ENCODE measurements around the gene RANBP10.

RANBP10 gene

DNA sequence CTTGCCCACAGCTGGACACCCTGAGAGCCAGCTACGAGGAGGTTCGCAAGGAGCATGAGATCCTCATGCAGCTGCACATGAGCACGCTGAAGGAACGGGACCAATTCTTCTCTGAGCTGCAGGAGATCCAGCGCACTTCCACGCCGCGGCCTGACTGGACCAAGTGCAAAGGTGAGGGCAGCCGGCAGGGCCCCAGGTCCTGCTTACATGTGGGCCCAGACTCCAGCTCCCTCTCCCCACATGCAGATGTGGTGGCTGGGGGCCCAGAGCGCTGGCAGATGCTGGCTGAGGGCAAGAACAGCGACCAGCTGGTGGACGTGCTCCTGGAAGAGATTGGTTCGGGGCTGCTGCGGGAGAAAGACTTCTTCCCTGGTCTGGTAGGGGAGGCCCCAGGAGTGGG lies 19.5 kb upstream of the RANBP10 start:
- no peak for DNase-seq (ENCODE audit: low read depth)

DNA sequence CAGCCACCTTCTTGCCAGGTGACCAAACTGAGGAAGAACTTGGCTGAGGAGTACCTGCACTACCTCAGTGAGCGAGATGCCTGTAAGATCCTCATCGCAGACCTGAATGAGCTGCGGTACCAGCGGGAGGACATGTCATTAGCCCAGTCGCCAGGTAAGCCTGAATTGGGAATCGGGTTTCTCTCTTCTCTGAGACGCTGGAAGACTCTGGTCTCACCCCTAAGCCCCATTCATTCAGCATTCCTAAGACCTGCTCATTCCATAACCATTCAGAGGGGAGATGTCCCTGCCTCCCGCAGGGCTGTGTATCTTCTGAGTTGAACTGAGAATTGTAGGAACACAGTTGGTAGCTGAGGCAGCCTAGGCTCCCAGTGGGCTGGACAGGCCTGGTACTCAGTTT lies 18.8 kb upstream of the RANBP10 start:
- no peak for DNase-seq (ENCODE audit: low read depth)

DNA sequence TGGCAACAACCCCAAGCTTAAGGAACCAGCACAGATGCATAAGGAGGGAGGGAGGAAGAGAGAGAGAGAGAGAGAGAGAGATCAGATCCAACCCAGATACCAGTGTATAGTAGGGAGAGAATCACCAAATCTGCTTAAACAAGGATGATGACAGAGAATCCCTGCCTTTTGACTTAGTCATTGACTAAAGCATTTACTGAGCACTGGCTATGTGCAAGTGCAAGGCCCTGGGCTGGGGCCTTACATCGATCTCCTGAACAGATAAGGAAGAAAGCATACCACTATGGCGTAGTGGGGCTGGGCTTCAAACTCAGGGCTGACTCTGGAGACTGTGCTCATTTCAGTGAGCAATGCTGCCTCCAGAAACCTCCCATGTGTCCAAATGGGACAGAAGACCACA lies 16.2 kb upstream of the RANBP10 start:
- no peak for DNase-seq (ENCODE audit: low read depth)

DNA sequence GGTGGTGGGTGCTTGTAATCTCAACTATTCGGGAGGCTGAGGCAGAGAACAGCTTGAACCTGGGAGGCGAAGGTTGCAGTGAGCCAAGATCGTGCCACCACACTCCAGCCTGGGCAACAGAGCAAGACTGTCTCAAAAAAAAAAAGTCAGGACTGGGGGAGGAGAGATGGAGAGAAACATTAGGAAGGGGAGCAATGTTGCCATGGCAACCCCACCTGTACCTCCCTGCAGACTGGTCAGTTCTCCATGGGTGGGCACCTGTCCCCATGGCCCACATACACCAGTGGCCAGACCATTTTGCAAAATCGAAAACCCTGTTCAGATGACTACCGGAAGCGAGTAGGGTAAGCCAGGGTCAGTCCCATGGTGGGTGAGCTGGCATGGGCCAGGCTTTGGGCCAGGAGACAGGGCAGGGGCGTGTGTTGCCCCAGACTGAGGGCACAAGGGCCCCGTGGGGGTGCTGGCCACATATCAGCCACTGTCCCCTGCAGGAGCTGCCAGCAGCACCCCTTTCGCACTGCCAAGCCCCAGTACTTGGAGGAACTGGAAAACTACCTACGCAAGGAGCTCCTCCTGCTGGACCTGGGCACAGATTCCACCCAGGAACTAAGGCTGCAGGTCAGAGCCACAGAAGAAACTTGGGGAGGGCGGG lies 14.4 kb upstream of the RANBP10 start:
- DNase-seq (ENCODE audit: low read depth): no peak

DNA sequence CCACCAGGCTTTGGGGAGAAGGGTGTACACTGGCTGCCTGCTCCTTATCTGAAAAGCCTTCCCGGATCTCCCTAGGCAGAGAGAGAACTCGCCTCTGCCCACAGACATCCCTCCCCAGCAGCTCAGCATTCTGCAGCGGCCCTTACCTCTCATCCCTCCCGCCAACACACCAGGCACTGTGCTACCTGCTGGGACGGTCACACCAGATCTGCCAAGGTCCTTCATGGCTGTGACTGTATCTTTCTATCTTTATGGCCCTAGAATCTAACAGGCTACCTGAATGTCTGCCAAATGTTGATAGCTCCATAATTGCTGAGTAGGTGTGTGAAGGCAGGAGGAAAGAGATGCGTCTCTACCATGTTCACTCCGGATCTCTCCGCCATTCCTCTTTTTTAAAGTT lies 8.2 kb upstream of the RANBP10 start:
- DNase-seq (ENCODE audit: low read depth): no peak

GRCh38 chr16:67811899-67812298 lies 5.5 kb upstream of the RANBP10 start:
- DNase-seq (ENCODE audit: low read depth): no peak

DNA sequence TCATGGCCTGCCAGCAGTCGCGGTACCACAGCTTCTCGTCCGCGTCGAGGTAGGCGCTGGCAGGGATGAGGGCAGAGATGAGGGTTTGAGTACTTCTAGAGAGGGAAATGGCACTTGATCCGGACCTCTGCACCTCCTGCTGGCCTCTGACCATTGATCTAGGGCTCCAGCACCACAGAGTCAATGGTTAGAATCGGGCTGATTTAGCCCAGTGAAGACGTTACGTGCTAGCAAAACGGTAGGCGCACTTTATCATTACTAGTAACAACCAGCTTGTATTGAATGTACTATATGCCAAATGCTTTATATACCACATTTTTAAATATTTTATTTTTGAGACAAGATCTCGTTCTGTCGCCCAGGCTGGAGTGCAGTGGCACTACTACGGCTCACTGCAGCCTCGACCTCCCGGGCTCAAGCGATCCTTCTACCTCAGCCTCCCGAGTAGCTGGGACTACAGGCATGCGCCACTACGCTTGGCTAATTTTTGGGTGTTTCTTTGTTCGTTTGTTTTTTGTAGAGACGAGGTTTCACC lies 855 bp upstream of the RANBP10 start:
- DNase-seq (ENCODE audit: low read depth): no peak

- no peak for DNase-seq (ENCODE audit: low read depth)
These were observed 487 bp downstream of the RANBP10 start for GRCh38 chr16:67805718-67806427.

DNA sequence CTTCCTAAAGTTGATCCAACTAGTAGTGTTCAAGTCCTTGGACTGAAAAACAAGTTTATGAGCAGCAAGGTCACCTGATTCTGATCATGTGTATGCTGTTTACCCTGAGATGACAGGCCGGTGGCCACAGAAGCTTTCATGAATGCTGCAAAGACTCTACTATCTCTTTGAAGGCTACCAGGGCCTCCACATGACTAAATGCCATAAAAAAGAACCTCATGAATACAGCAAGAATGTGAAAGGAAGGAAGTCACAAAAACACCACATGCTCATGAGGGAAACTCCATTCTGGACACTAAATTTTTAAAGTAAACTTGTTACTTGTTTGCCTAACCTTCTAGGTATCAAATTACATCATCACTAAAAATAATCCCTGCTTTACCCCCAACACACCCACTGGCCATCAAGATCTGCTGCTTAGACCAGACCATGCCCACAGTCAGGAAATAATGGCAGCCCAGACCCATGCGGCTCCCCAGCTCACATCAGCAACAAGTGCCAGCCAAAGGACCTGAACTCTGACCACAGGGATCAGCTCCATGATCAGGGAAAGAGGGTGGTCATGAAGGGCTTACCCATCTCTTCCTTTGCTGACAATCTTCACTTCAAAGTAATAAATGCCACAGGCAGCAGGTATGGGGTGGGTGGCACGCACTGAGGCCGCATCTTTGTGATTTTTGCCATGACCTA lies 1.4 kb downstream of the RANBP10 start:
- no peak for DNase-seq (ENCODE audit: low read depth)

- DNase-seq (ENCODE audit: low read depth): no peak
These were observed 2.5 kb downstream of the RANBP10 start for GRCh38 chr16:67803894-67804293.

- DNase-seq (ENCODE audit: low read depth): no peak
These were observed 4.5 kb downstream of the RANBP10 start for GRCh38 chr16:67801883-67802282.

- DNase-seq (ENCODE audit: low read depth): no peak
These were observed 5.1 kb downstream of the RANBP10 start for GRCh38 chr16:67801241-67801640.

- no peak for DNase-seq (ENCODE audit: low read depth)
These were observed 5.9 kb downstream of the RANBP10 start for GRCh38 chr16:67800338-67800926.

DNA sequence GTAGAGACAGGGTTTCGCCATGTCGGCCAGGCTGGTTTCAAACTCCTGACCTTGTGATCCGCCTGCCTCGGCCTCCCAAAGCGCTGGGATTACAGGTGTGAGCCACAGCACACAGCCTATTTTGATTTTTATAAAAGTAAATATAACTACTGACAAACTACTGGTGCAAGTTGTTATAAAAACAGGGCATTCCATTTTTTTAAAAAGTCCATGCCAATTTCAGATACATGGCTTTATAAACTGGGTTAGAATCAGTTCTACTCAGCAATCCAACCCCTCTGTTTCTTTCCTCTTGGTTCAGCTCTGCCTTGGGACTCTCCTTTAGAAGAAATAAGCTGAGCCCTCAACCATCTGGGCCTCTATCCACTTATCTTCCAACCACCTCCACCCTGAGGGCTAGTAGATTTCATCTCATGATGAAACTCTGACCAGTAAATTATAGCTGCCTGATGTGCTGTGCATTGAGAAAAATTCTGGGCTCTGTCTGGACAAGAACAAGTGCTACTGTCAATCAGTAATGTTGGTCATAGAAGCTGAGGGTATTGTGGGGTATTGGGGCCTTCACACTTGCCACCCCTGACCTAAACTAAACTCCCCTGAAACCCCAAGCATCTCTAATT lies 10.2 kb downstream of the RANBP10 start:
- DNase-seq (ENCODE audit: low read depth): no peak

GRCh38 chr16:67790071-67790470 lies 16.3 kb downstream of the RANBP10 start:
- DNase-seq (ENCODE audit: low read depth): no peak

- DNase-seq (ENCODE audit: low read depth): no peak
These were observed 19.9 kb downstream of the RANBP10 start for GRCh38 chr16:67786491-67786890.

DNA sequence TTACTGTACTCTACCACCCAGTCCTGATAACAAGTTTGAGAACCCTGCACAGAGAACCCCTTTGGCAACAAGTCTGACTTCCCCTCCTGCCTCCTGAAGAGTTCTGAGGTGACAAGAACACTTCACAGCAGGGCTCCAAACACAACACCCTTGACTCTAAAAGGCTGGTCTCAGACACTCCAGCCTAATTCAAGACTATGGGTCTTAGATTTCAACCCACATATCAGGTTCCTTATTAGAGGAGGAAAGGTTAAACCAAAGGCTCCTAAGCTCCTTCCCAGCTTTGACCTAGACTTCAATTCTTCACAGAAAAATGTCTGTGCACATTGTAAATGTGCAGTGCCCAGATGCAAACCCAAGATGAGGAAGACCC lies 23.0 kb downstream of the RANBP10 start:
- DNase-seq (ENCODE audit: low read depth): no peak

- DNase-seq (ENCODE audit: low read depth): no peak
These were observed 23.6 kb downstream of the RANBP10 start for GRCh38 chr16:67782567-67783352.

- DNase-seq (ENCODE audit: low read depth): no peak
These were observed 24.8 kb downstream of the RANBP10 start for GRCh38 chr16:67781565-67781921.

DNA sequence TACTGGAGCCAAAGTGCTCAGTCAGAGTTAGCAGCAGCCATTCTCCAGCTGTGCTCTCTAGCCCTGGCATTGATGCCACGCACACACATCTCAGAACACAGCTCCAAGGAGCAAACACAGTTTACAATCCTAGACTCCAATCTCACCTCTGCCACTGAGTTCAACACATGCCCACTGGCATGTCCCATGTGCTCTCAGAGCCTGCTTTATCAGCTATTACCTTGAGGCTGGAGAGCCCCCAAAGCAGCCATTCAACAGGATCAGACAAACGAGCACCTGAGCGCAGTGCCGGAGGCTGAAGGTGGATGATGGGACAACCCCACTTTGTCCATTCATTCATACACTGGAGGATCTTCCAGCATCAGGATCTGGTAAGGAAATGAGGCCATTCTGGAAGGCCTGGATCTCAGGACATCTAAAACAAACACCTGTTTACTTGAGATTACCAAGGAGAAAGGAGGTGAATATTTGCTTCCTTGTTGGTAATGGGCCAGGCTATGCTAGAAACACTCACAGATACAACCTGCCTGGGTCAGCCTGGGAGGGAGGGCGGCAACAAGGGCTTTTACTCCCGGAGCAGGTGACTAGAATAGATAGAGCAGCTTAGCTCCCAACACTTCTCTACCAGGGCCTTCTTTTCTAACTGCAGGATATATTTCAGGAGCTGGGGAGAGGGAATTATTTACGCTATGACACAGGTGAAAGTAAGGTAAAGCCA lies 25.4 kb downstream of the RANBP10 start:
- DNase-seq (ENCODE audit: low read depth): no peak

All from activated gamma-delta T cell treated with anti-CD3 and anti-CD28 coated beads, Interleukin-2, amount 50 U/mL, for 16 hours (primary cell).